ENCODE results near the gene CEP250. TPM values are rescaled to one million over a fixed set of nuclear protein-coding genes. Genes with fewer than 3 reads are reported as not detected.

The CEP250 gene
- total RNA-seq, 1 donor, result 22.0 TPM

GRCh38 chr20:35492352-35492751 lies 37.0 kb downstream of the CEP250 start:
- TF ChIP-seq CTCF (IDR thresholded peaks at IDR 0.05; ENCODE audit: insufficient read depth, low read length), result no peak

GRCh38 chr20:35496481-35496880 lies 41.1 kb downstream of the CEP250 start:
- DNase-seq (ENCODE audit: low read depth), result no peak
- TF ChIP-seq CTCF (IDR thresholded peaks at IDR 0.05; ENCODE audit: insufficient read depth, low read length), result no peak
- H3K4me3 ChIP-seq (ENCODE audit: low read depth, low read length), result no peak overlapping the region

More at GRCh38 chr20:35492352-35492751, 37.0 kb downstream of the CEP250 start:
- DNase-seq (ENCODE audit: low read depth), result no peak
- no peak overlapping the region for H3K4me3 ChIP-seq (ENCODE audit: low read depth, low read length)

GRCh38 chr20:35497320-35497719 lies 41.9 kb downstream of the CEP250 start:
- no peak for DNase-seq (ENCODE audit: low read depth)
- H3K4me3 ChIP-seq (ENCODE audit: low read depth, low read length), result no peak overlapping the region
- no peak for TF ChIP-seq CTCF (IDR thresholded peaks at IDR 0.05; ENCODE audit: insufficient read depth, low read length)

- TF ChIP-seq CTCF (IDR thresholded peaks at IDR 0.05; ENCODE audit: insufficient read depth, low read length), result peak; percentile 40
- H3K4me3 ChIP-seq (ENCODE audit: low read depth, low read length), result no peak overlapping the region
- peak; percentile 80 for DNase-seq (ENCODE audit: low read depth)
Observed at GRCh38 chr20:35497780-35498189, 42.4 kb downstream of the CEP250 start.

- no peak for DNase-seq (ENCODE audit: low read depth)
- no peak for TF ChIP-seq CTCF (IDR thresholded peaks at IDR 0.05; ENCODE audit: insufficient read depth, low read length)
- no peak overlapping the region for H3K4me3 ChIP-seq (ENCODE audit: low read depth, low read length)
Observed at GRCh38 chr20:35499271-35499670, 43.9 kb downstream of the CEP250 start.

GRCh38 chr20:35502352-35502751 lies 47.0 kb downstream of the CEP250 start:
- no peak overlapping the region for H3K4me3 ChIP-seq (ENCODE audit: low read depth, low read length)
- TF ChIP-seq CTCF (IDR thresholded peaks at IDR 0.05; ENCODE audit: insufficient read depth, low read length), result no peak
- no peak for DNase-seq (ENCODE audit: low read depth)

GRCh38 chr20:35503281-35503680 lies 47.9 kb downstream of the CEP250 start:
- H3K4me3 ChIP-seq (ENCODE audit: low read depth, low read length), result no peak overlapping the region
- TF ChIP-seq CTCF (IDR thresholded peaks at IDR 0.05; ENCODE audit: insufficient read depth, low read length), result no peak
- DNase-seq (ENCODE audit: low read depth), result no peak
